Parathyroid adenoma (tissue), 2 donors: ENCODE data around the gene YWHAB.

Source experiments
- H2AFZ ChIP-seq: fragments of 300-600 bp; sonication (generic); one replicate; pipeline ENCODE4 v1.7.0; 2017; ENCODE audit warnings: antibody characterized with exemption, mild to moderate bottlenecking
- H3K27ac ChIP-seq: fragments of 300-600 bp; sonication (generic); one replicate; pipeline ENCODE4 v1.7.0; 2017
- H3K27me3 ChIP-seq: fragments of 300-600 bp; sonication (generic); one replicate; pipeline ENCODE4 v1.7.0; 2017; ENCODE audit warnings: low read length; ENCODE audit not compliant: control insufficient read depth, insufficient read depth
- H3K36me3 ChIP-seq: fragments of 300-600 bp; sonication (generic); one replicate; pipeline ENCODE4 v1.7.0; 2017; ENCODE audit warnings: low read length; ENCODE audit not compliant: control insufficient read depth, insufficient read depth
- H3K4me1 ChIP-seq: fragments of 300-600 bp; sonication (generic); one replicate; pipeline ENCODE4 v1.7.0; 2017; ENCODE audit warnings: control low read depth
- H3K4me2 ChIP-seq: fragments of 300-600 bp; sonication (generic); one replicate; pipeline ENCODE4 v1.7.0; 2017; ENCODE audit warnings: low read length
- H3K4me3 ChIP-seq: fragments of 300-600 bp; sonication (generic); one replicate; pipeline ENCODE4 v1.7.0; 2017; ENCODE audit warnings: low read depth, low read length
- H3K79me2 ChIP-seq: fragments of 300-600 bp; sonication (generic); one replicate; pipeline ENCODE4 v1.7.0; 2017; ENCODE audit warnings: control low read depth
- H3K9ac ChIP-seq: fragments of 300-600 bp; sonication (generic); one replicate; pipeline ENCODE4 v1.7.0; 2017; ENCODE audit warnings: mild to moderate bottlenecking
- H3K9me3 ChIP-seq: fragments of 300-600 bp; sonication (generic); one replicate; pipeline ENCODE4 v1.7.0; 2017; ENCODE audit warnings: low read length; ENCODE audit not compliant: control insufficient read depth
- CTCF ChIP-seq: fragments of 300-600 bp; sonication (generic); IDR thresholded peaks from one replicate; pipeline ENCODE4 v1.7.0; 2017; ENCODE audit warnings: antibody characterized with exemption, mild to moderate bottlenecking
- donor health status: primary hyperparathyroidism.

Gene YWHAB

GRCh38 chr20:44918342-44918741, 32.8 kb downstream of the YWHAB start:
- no peak overlapping the region for H3K9ac ChIP-seq
- no peaks in the 10 kb centered on the region for H3K79me2 ChIP-seq
- H3K36me3 ChIP-seq = no peaks in the 10 kb centered on the region
- no peak for TF ChIP-seq CTCF
- H3K4me2 ChIP-seq = no peak overlapping the region
- no peak overlapping the region for H3K4me3 ChIP-seq
- no peak overlapping the region for H3K27ac ChIP-seq
- H2AFZ ChIP-seq = no peak overlapping the region
- no peaks in the 10 kb centered on the region for H3K27me3 ChIP-seq
- H3K9me3 ChIP-seq = no peaks in the 10 kb centered on the region
- no peaks in the 10 kb centered on the region for H3K4me1 ChIP-seq

- Histone ChIP-seq H3K9ac (no peak overlapping the region), H2AFZ (no peak overlapping the region), H3K27me3 (no peaks in the 10 kb centered on the region)
Measured at GRCh38 chr20:44918761-44919160, 33.3 kb downstream of the YWHAB start.

GRCh38 chr20:44921447-44921846, 35.9 kb downstream of the YWHAB start:
- Histone ChIP-seq H3K4me3 (no peak overlapping the region), H3K36me3 (no peaks in the 10 kb centered on the region), H3K27me3 (no peaks in the 10 kb centered on the region), H3K4me2 (no peak overlapping the region), H3K4me1 (no peaks in the 10 kb centered on the region), H2AFZ (no peak overlapping the region), H3K27ac (no peak overlapping the region), H3K79me2 (no peaks in the 10 kb centered on the region), H3K9ac (no peak overlapping the region), H3K9me3 (no peaks in the 10 kb centered on the region)
- no peak for TF ChIP-seq CTCF

More at GRCh38 chr20:44918761-44919160, 33.3 kb downstream of the YWHAB start:
- Histone ChIP-seq H3K36me3 (no peaks in the 10 kb centered on the region), H3K4me2 (no peak overlapping the region), H3K27ac (no peak overlapping the region), H3K4me3 (no peak overlapping the region), H3K79me2 (no peaks in the 10 kb centered on the region), H3K4me1 (no peaks in the 10 kb centered on the region), H3K9me3 (no peaks in the 10 kb centered on the region)
- TF ChIP-seq CTCF = no peak

- H3K4me3 ChIP-seq = no peak overlapping the region
- no peaks in the 10 kb centered on the region for H3K79me2 ChIP-seq
- no peaks in the 10 kb centered on the region for H3K27me3 ChIP-seq
- no peak overlapping the region for H3K27ac ChIP-seq
- H3K4me2 ChIP-seq = no peak overlapping the region
- no peak overlapping the region for H3K9ac ChIP-seq
- no peaks in the 10 kb centered on the region for H3K9me3 ChIP-seq
- H2AFZ ChIP-seq = no peak overlapping the region
- no peaks in the 10 kb centered on the region for H3K4me1 ChIP-seq
- no peaks in the 10 kb centered on the region for H3K36me3 ChIP-seq
- no peak for TF ChIP-seq CTCF
Measured at GRCh38 chr20:44924541-44924940, 39.0 kb downstream of the YWHAB start.

- H3K4me2 ChIP-seq = no peak overlapping the region
- no peak overlapping the region for H2AFZ ChIP-seq
- no peak for TF ChIP-seq CTCF
- H3K79me2 ChIP-seq = no peaks in the 10 kb centered on the region
- no peak overlapping the region for H3K27ac ChIP-seq
- no peaks in the 10 kb centered on the region for H3K9me3 ChIP-seq
- no peaks in the 10 kb centered on the region for H3K27me3 ChIP-seq
- no peaks in the 10 kb centered on the region for H3K36me3 ChIP-seq
- no peak overlapping the region for H3K4me3 ChIP-seq
- H3K9ac ChIP-seq = no peak overlapping the region
- H3K4me1 ChIP-seq = no peaks in the 10 kb centered on the region
Measured at GRCh38 chr20:44928595-44928994, 43.1 kb downstream of the YWHAB start.
